GM23338 (cell line): Measurements from ENCODE around the gene F13A1. TPM values are rescaled to one million over a fixed set of nuclear protein-coding genes. Genes with fewer than 3 reads are reported as not detected.
A peak's percentile ranks its signal among the peaks of the same experiment; 100 is the strongest.

Experiments
- ATAC-seq: fragments of 200-7000 bp; cut with Tn5 transposase; 3 replicates; pipeline ENCODE4 v1.9.1; 2020
- DNase-seq: peaks from one replicate; pipeline ENCODE4 v3.0.0-alpha.2; 2015; ENCODE audit warnings: low spot score
- H2AFZ ChIP-seq: fragments of 200-600 bp; sonication (generic); 2 replicates; pipeline ENCODE4 v1.8.0; 2016; ENCODE audit warnings: antibody characterized with exemption, mild to moderate bottlenecking, moderate library complexity
- H3F3A ChIP-seq: fragments of 200-600 bp; sonication (generic); replicated peaks from 2 replicates; pipeline ENCODE4 v1.8.0; 2017; ENCODE audit warnings: antibody characterized with exemption, mixed run types, low read depth
- H3K27ac ChIP-seq: fragments of 200-600 bp; sonication (generic); 2 replicates; pipeline ENCODE4 v1.6.1; 2016; ENCODE audit warnings: low read depth
- H3K27me3 ChIP-seq: fragments of 200-600 bp; sonication (generic); 2 replicates; pipeline ENCODE4 v1.8.0; 2016; ENCODE audit warnings: mild to moderate bottlenecking, mixed run types, moderate library complexity; ENCODE audit not compliant: insufficient read depth
- H3K36me3 ChIP-seq: fragments of 200-600 bp; sonication (generic); 2 replicates; pipeline ENCODE4 v1.8.0; 2016; ENCODE audit warnings: mild to moderate bottlenecking; ENCODE audit not compliant: insufficient read depth
- H3K4me1 ChIP-seq: fragments of 200-600 bp; sonication (generic); 2 replicates; pipeline ENCODE4 v1.8.0; 2016; ENCODE audit warnings: mild to moderate bottlenecking, moderate library complexity; ENCODE audit not compliant: insufficient read depth
- H3K4me2 ChIP-seq: fragments of 200-600 bp; sonication (generic); 2 replicates; pipeline ENCODE4 v1.7.1; 2017; ENCODE audit warnings: mixed run types
- H3K4me3 ChIP-seq: fragments of 200-600 bp; sonication (generic); 2 replicates; pipeline ENCODE4 v1.6.1; 2016; ENCODE audit warnings: mixed run types
- H3K79me2 ChIP-seq: fragments of 200-600 bp; sonication (generic); replicated peaks from 2 replicates; pipeline ENCODE4 v1.8.0; 2017; ENCODE audit warnings: mild to moderate bottlenecking; ENCODE audit not compliant: insufficient read depth
- H3K9me2 ChIP-seq: fragments of 200-600 bp; sonication (generic); 2 replicates; pipeline ENCODE4 v1.8.0; 2017; ENCODE audit not compliant: insufficient read depth
- H4K20me1 ChIP-seq: fragments of 200-600 bp; sonication (generic); replicated peaks from 2 replicates; pipeline ENCODE4 v1.8.0; 2017; ENCODE audit warnings: mild to moderate bottlenecking; ENCODE audit not compliant: insufficient read depth
- H3K27ac Mint-ChIP-seq: 2 replicates; pipeline ENCODE4 v1.8.0; 2020; ENCODE audit warnings: inconsistent platforms, mild to moderate bottlenecking, moderate library complexity, mixed read lengths
- H3K27me3 Mint-ChIP-seq: 3 replicates; pipeline ENCODE4 v1.8.0; 2022; ENCODE audit warnings: low read depth, mild to moderate bottlenecking, moderate library complexity, mixed read lengths, inconsistent platforms; ENCODE audit not compliant: insufficient read depth, poor library complexity
- H3K36me3 Mint-ChIP-seq: 3 replicates; pipeline ENCODE4 v1.8.0; 2021; ENCODE audit warnings: low read depth, mild to moderate bottlenecking, inconsistent platforms, moderate library complexity, mixed read lengths
- H3K4me1 Mint-ChIP-seq: 3 replicates; pipeline ENCODE4 v1.8.0; 2020; ENCODE audit warnings: mild to moderate bottlenecking, inconsistent platforms, mixed read lengths
- H3K4me3 Mint-ChIP-seq: 3 replicates; pipeline ENCODE4 v1.8.0; 2021; ENCODE audit warnings: moderate library complexity, mild to moderate bottlenecking, inconsistent platforms, mixed read lengths
- H3K9me3 Mint-ChIP-seq: 3 replicates; pipeline ENCODE4 v1.8.0; 2020; ENCODE audit warnings: moderate library complexity, mild to moderate bottlenecking, inconsistent platforms, mixed read lengths
- JUNB ChIP-seq: IDR thresholded peaks from one replicate; pipeline ENCODE4 v1.6.1; 2016; ENCODE audit warnings: antibody characterized with exemption; ENCODE audit not compliant: unreplicated experiment
- STAT1 ChIP-seq: IDR thresholded peaks from one replicate; pipeline ENCODE4 v1.6.1; 2016; ENCODE audit warnings: antibody characterized with exemption; ENCODE audit not compliant: unreplicated experiment
- ZNF331 ChIP-seq: fragments of 250-450 bp; sonication (Bioruptor Pico); IDR thresholded peaks from 2 replicates; pipeline ENCODE4 v1.5.0; 2020; ENCODE audit warnings: low read depth, mild to moderate bottlenecking, moderate library complexity
- polyA plus RNA-seq: library from polyadenylated mRNA; unstranded; fragments of >200 nt; fragmentation: Nextera tagmentation; extraction: Ambion mirVana; gene quantifications from 2 replicates; pipeline ENCODE4 v1.2.1, GENCODE V29; 2016
- total RNA-seq: library from RNA; depleted of rRNA; stranded (reverse); fragments of >200 nt; shearing (Covaris generic); gene quantifications from 2 replicates; pipeline ENCODE4 v1.2.3, GENCODE V29; 2014
- TF ChIP-seq, protein P1 (sequence below): fragments of 250-450 bp; sonication (Bioruptor Pico); IDR thresholded peaks from 2 replicates; pipeline ENCODE4 v1.5.0; 2020; ENCODE audit warnings: mild to moderate bottlenecking, moderate library complexity
- TF ChIP-seq, protein P2 (sequence below), 2 experiments: fragments of 200-600 bp in 1 of 2; sonication (generic) in 1 of 2; conservative IDR thresholded peaks; 2 replicates each; pipeline versions ENCODE4 v1.5.1 to v1.6.1; 2016 to 2017; ENCODE audit warnings: antibody characterized with exemption in 2 of 2, low read depth in 2 of 2, mild to moderate bottlenecking in 2 of 2, moderate library complexity in 1 of 2

The F13A1 gene
- total and polyA plus RNA-seq, 2 experiments from 2014 or later, result 0.31 to 0.32 TPM

DNA sequence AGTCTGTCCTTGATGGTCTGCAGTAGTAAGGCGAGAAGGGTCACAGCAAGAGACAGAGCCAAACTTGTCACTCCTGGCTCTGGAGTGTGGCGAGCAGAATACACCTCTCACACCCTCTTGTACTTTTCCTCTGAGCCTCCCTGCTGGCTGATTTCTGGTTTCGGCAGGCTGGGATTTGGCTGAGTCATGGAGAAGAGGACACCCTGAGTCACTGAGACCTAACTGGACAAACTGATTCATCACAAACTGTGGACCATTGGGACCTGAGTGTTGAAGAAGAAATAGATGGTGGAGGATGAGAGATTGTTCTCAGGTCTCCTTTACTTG, 101.7 kb downstream of the F13A1 start (continued):
- TF ChIP-seq, protein P1, sequence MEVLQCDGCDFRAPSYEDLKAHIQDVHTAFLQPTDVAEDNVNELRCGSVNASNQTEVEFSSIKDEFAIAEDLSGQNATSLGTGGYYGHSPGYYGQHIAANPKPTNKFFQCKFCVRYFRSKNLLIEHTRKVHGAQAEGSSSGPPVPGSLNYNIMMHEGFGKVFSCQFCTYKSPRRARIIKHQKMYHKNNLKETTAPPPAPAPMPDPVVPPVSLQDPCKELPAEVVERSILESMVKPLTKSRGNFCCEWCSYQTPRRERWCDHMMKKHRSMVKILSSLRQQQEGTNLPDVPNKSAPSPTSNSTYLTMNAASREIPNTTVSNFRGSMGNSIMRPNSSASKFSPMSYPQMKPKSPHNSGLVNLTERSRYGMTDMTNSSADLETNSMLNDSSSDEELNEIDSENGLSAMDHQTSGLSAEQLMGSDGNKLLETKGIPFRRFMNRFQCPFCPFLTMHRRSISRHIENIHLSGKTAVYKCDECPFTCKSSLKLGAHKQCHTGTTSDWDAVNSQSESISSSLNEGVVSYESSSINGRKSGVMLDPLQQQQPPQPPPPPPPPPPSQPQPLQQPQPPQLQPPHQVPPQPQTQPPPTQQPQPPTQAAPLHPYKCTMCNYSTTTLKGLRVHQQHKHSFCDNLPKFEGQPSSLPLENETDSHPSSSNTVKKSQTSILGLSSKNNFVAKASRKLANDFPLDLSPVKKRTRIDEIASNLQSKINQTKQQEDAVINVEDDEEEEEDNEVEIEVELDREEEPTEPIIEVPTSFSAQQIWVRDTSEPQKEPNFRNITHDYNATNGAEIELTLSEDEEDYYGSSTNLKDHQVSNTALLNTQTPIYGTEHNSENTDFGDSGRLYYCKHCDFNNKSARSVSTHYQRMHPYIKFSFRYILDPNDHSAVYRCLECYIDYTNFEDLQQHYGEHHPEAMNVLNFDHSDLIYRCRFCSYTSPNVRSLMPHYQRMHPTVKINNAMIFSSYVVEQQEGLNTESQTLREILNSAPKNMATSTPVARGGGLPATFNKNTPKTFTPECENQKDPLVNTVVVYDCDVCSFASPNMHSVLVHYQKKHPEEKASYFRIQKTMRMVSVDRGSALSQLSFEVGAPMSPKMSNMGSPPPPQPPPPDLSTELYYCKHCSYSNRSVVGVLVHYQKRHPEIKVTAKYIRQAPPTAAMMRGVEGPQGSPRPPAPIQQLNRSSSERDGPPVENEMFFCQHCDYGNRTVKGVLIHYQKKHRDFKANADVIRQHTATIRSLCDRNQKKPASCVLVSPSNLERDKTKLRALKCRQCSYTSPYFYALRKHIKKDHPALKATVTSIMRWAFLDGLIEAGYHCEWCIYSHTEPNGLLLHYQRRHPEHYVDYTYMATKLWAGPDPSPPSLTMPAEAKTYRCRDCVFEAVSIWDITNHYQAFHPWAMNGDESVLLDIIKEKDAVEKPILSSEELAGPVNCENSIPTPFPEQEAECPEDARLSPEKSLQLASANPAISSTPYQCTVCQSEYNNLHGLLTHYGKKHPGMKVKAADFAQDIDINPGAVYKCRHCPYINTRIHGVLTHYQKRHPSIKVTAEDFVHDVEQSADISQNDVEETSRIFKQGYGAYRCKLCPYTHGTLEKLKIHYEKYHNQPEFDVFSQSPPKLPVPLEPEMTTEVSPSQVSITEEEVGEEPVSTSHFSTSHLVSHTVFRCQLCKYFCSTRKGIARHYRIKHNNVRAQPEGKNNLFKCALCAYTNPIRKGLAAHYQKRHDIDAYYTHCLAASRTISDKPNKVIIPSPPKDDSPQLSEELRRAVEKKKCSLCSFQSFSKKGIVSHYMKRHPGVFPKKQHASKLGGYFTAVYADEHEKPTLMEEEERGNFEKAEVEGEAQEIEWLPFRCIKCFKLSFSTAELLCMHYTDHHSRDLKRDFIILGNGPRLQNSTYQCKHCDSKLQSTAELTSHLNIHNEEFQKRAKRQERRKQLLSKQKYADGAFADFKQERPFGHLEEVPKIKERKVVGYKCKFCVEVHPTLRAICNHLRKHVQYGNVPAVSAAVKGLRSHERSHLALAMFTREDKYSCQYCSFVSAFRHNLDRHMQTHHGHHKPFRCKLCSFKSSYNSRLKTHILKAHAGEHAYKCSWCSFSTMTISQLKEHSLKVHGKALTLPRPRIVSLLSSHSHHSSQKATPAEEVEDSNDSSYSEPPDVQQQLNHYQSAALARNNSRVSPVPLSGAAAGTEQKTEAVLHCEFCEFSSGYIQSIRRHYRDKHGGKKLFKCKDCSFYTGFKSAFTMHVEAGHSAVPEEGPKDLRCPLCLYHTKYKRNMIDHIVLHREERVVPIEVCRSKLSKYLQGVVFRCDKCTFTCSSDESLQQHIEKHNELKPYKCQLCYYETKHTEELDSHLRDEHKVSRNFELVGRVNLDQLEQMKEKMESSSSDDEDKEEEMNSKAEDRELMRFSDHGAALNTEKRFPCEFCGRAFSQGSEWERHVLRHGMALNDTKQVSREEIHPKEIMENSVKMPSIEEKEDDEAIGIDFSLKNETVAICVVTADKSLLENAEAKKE, result no peak
- TF ChIP-seq STAT1 (no peak), JUNB (no peak)
- TF ChIP-seq, protein P2, sequence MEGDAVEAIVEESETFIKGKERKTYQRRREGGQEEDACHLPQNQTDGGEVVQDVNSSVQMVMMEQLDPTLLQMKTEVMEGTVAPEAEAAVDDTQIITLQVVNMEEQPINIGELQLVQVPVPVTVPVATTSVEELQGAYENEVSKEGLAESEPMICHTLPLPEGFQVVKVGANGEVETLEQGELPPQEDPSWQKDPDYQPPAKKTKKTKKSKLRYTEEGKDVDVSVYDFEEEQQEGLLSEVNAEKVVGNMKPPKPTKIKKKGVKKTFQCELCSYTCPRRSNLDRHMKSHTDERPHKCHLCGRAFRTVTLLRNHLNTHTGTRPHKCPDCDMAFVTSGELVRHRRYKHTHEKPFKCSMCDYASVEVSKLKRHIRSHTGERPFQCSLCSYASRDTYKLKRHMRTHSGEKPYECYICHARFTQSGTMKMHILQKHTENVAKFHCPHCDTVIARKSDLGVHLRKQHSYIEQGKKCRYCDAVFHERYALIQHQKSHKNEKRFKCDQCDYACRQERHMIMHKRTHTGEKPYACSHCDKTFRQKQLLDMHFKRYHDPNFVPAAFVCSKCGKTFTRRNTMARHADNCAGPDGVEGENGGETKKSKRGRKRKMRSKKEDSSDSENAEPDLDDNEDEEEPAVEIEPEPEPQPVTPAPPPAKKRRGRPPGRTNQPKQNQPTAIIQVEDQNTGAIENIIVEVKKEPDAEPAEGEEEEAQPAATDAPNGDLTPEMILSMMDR (conservative IDR thresholded peaks at IDR 0.05; ENCODE audit: low read depth in 2 of 2), result no peak

DNA sequence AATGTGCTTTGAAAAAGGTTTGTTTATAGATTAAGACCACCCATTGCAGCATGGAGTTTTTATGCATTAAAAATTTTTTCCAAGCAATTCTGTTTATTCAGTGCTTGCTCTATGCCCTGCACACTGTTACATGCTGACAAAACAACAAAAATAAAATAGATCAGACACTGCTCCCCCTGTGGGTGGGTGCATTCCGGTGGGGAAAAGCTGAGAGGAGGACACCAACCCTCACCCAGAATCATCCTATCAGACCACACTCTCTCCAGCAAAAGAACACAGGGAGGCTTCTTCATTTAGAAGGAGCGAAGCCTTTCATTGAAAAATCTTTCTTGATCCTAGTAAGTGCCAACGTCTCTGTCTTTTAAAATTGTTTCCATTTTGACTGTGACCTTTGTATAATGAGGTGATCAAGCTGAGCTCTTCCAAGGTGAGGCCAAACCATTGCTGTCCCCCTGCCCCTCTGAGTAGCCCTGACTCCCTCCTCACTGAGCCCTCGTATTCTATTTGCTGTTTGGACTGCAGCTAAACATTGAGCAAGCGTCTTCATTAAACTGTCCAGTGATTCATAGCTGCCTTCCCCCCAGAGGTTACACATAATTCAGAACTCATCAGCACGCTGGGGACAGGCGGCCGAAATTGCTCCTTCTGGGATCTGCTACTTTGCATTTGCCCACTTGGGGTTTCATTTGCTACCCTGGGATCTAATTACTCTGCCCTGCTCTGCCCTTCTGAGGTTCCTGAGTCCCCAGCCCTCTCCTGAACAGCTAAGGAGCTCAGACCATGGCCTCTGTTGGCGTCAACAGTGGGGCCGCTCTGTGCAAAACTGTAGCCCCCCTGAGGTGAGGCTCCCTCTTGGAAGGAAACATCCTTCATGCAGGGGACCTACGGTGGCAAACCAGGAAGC, 102.4 kb downstream of the F13A1 start:
- Histone ChIP-seq H3K79me2 (no peaks in the 10 kb centered on the region), H2AFZ (no peak overlapping the region), H3K36me3 (no peaks in the 10 kb centered on the region), H3K27ac (no peak overlapping the region), H3K27me3 (no peaks in the 10 kb centered on the region), H3F3A (no peaks in the 10 kb centered on the region), H3K4me3 (no peak overlapping the region), H3K4me1 (no peaks in the 10 kb centered on the region), H4K20me1 (no peaks in the 10 kb centered on the region), H3K9me2 (no peaks in the 10 kb centered on the region), H3K4me2 (no peak overlapping the region)
- Mint-ChIP-seq H3K27me3 (peaks cover 4% of the 10 kb centered on the region), H3K36me3 (no peaks in the 10 kb centered on the region), H3K4me1 (no peaks in the 10 kb centered on the region), H3K27ac (no peak overlapping the region), H3K4me3 (no peak overlapping the region; the same call in 2 of the 3 replicates), H3K9me3 (no peaks in the 10 kb centered on the region)
- DNase-seq, result peak; percentile 15
- ATAC-seq, result no peak; the same call in 1 of the 3 replicates
- TF ChIP-seq STAT1 (no peak), ZNF331 (no peak)
- TF ChIP-seq, protein P2 (conservative IDR thresholded peaks at IDR 0.05; ENCODE audit: low read depth in 2 of 2), result peak; percentile 23 to 32; a peak in 3 of 4 replicates
